Measurements from ENCODE around the gene GPR153.

Gene GPR153

GRCh38 chr1:6200188-6200809, 60.6 kb downstream of the GPR153 start:
- in situ Hi-C loops (cut with HindIII; ENCODE audit: low pct_ligation_motif_present, low sequenced_read_pairs), result no loop called here
- Histone ChIP-seq H3K27ac (peak overlapping the region; percentile 76), H3K27me3 (replicated peaks) (no peaks in the 10 kb centered on the region), H3K4me3 (ENCODE audit: low read depth, low read length) (peak overlapping the region; percentile 97), H3K36me3 (replicated peaks) (peaks cover 16% of the 10 kb centered on the region)
- no peak for TF ChIP-seq CTCF (IDR thresholded peaks at IDR 0.05; ENCODE audit: low read depth, low read length, missing control alignments)
- no peak for DNase-seq

GRCh38 chr1:6199298-6200187, 61.4 kb downstream of the GPR153 start, which contains the start of gene RPL22:
Gene RPL22, minus strand, starts transcription at chr1:6199595. Its CDS starts 22 bp downstream, at chr1:6199573.
- no peaks in the 10 kb centered on the region for H3K27me3 ChIP-seq (replicated peaks)
- H3K4me3 ChIP-seq (ENCODE audit: low read depth, low read length), result peak within 1 kb of the TSS; percentile 97
- in situ Hi-C loops (cut with HindIII; ENCODE audit: low pct_ligation_motif_present, low sequenced_read_pairs), result no loop called here
- TF ChIP-seq CTCF (IDR thresholded peaks at IDR 0.05; ENCODE audit: low read depth, low read length, missing control alignments), result no peak
- peak; percentile 100 for DNase-seq
- peaks cover 20% of the 10 kb centered on the region for H3K36me3 ChIP-seq (replicated peaks)
- peak within 1 kb of the TSS; percentile 76 for H3K27ac ChIP-seq

GRCh38 chr1:6198646-6199297, 62.1 kb downstream of the GPR153 start:
- H3K36me3 ChIP-seq (replicated peaks), result peaks cover 27% of the 10 kb centered on the region
- DNase-seq, result no peak
- peak overlapping the region; percentile 67 for H3K27ac ChIP-seq
- H3K4me3 ChIP-seq (ENCODE audit: low read depth, low read length), result peak overlapping the region; percentile 97
- no peaks in the 10 kb centered on the region for H3K27me3 ChIP-seq (replicated peaks)
- no peak for TF ChIP-seq CTCF (IDR thresholded peaks at IDR 0.05; ENCODE audit: low read depth, low read length, missing control alignments)
- in situ Hi-C loops (cut with HindIII; ENCODE audit: low pct_ligation_motif_present, low sequenced_read_pairs), result no loop called here

GRCh38 chr1:6197746-6198427, 63.0 kb downstream of the GPR153 start:
- in situ Hi-C loops (cut with HindIII; ENCODE audit: low pct_ligation_motif_present, low sequenced_read_pairs), result no loop called here
- H3K36me3 ChIP-seq (replicated peaks), result peaks cover 35% of the 10 kb centered on the region
- peak overlapping the region; percentile 97 for H3K4me3 ChIP-seq (ENCODE audit: low read depth, low read length)
- no peaks in the 10 kb centered on the region for H3K27me3 ChIP-seq (replicated peaks)
- TF ChIP-seq CTCF (IDR thresholded peaks at IDR 0.05; ENCODE audit: low read depth, low read length, missing control alignments), result no peak
- DNase-seq, result no peak
- peak overlapping the region; percentile 67 for H3K27ac ChIP-seq

Data from brain microvascular endothelial cell (primary cell).